GM12892 (cell line): Measurements from ENCODE around the gene RRAD.

Experiments
- POLR2A ChIP-seq: IDR thresholded peaks from 2 replicates; pipeline ENCODE4 v1.6.1; 2011; ENCODE audit warnings: low read depth, low read length, control low read depth
- POLR2AphosphoS5 ChIP-seq: IDR thresholded peaks from 2 replicates; pipeline ENCODE4 v1.6.1; 2011; ENCODE audit warnings: low read depth, low read length, control low read depth
- TAF1 ChIP-seq: IDR thresholded peaks from 2 replicates; pipeline ENCODE4 v1.6.1; 2011; ENCODE audit warnings: low read depth, mild to moderate bottlenecking, control low read depth, low read length, borderline replicate concordance

DNA sequence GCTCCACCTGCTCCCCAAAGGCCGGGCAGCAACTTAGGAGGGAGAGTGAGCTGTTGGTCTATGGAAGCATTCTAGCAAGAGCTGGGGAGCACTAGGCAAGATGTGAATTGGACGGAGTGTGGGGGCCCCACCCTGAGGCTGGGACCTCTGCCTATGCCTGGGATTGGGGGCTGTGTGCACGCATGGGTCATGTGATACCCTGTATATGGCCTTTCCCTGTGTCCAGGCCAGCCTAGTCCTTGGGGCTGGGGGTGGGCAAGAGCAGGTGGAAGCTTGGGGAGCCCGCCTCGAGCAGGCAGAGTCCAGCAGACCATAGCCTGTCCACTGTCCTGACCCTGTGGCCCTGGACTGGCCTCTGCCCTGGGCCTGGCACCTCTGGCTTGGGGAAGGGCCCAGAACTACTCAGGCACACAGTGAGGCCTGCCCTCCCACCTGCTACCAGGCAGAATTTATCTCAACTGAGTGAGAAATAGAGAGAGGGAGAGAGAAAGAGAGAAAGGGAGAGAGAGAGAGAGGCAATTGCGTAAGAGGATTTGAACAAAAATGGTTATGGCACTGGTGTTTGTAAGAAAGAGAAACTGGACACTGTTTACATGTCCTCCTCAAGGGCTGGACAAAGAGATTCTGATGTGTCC lies 25.9 kb downstream of the RRAD start:
- no peak for TF ChIP-seq POLR2AphosphoS5
- no peak for TF ChIP-seq POLR2A
- TF ChIP-seq TAF1, result no peak
